GM18867 (cell line): ENCODE measurements around the gene BSCL2.
"Not testable (repeated sequence)": the region's sequence is repeated elsewhere in the genome, so short reads cannot be mapped to it uniquely, and the experiment has no call there.

Experiments used
- ATAC-seq: cut with Tn5 transposase; IDR thresholded peaks from one replicate; pipeline ENCODE4 v1.9.1; 2021; ENCODE audit warnings: mild to moderate bottlenecking, moderate library complexity; ENCODE audit not compliant: unreplicated experiment

The BSCL2 gene

DNA sequence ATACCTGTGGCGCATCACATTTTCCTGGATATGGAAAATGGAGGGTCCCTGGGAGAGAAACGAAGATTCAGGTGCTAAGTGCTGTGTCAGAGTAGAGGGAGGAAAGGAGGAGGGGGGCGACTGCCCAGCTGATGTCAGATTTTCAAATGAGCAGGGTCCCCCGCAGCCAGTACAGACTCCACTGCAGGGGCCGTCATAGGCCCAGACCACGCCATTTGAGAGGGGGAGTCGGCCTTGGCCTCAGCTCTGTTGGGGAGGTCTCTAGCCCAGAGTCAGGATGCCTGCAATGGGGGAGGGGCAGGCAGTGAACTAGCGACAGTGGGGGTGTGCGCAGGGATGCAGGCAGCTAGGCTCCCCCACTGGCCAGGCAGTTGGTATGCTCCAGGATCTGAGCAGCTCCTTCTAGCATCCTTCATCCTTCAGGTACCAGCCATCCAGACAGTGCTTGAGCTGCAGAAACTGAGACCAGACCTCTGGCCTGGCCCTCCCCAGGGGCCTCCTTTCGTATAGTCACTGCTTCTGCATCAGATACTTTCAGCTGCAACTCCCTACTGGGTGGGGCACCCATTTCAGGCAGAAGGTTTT, at the start of gene BSCL2, which contains the start of gene GNG3:
BSCL2 (minus strand) TSS at position 148 of the 585 bp plus-strand sequence. CDS start 229 bp downstream, outside the sequence.
GNG3 (plus strand) TSS at position 400 of the 585 bp plus-strand sequence. CDS start 620 bp downstream, outside the sequence.
- no peak for ATAC-seq

DNA sequence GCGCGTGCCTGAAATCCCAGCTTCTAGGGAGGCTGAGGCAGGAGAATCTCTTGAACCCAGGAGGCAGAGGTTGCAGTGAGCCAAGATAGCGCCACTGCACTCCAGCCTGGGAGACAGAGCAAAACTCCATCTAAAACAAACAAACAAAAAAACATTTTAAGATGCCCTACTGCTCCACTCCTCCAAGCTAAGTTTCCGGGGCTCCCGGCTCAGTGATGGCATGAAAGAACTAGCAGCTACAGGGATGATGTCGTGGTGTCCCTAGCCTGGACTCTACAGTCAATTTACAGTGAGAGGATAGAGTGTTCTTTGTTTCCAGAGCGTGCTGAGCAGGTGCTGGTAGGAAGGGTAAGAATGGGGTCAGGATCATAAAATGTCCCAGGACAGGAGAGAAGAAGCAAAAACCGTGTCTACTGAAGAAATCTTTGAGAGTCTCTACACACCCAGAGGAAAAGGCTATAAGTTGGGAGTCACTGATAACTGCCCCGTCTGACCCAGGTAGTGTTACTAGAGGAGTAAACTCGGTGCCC, 47.9 kb upstream of the BSCL2 start:
- ATAC-seq = no peak

GRCh38 chr11:62753736-62754603, 46.7 kb upstream of the BSCL2 start, which contains the start of gene ZBTB3:
Gene ZBTB3 (minus strand): TSS chr11:62754160. CDS start chr11:62753664, 496 bp downstream.
- peak; percentile 91 for ATAC-seq

- ATAC-seq = no peak
These were observed 45.9 kb upstream of the BSCL2 start for GRCh38 chr11:62752994-62753735.

DNA sequence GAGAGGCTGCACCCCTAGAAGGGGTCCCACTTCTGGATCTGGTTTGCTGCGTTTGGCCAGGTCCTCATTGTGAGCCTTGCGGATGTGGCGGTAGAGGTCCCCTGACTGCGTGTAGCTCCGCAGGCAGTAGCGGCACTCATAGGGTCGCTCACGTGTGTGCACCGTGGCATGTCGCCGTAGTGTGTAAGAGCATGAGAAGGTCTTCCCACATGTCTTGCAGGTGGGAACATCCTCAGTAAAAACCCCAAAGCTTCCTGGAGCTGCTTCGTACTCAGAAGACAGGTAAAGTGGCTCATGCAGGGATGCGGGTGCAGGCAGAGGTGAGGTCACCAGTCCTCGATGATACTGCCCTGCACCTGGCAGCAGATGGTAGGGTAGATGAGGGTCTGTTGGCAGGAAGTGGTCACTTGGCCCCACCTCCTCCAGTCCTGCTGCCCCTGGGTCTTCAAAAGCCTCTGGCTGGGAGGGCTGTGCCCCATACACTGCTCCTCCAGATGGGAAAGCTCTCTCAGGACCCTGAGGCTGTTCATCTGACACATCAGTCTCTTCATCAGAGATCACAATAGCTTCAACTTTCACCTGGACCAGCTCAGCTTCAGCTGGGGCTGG, 45.1 kb upstream of the BSCL2 start:
- ATAC-seq = no peak

GRCh38 chr11:62749931-62750330, 42.7 kb upstream of the BSCL2 start:
- ATAC-seq = not testable (repeated sequence)

DNA sequence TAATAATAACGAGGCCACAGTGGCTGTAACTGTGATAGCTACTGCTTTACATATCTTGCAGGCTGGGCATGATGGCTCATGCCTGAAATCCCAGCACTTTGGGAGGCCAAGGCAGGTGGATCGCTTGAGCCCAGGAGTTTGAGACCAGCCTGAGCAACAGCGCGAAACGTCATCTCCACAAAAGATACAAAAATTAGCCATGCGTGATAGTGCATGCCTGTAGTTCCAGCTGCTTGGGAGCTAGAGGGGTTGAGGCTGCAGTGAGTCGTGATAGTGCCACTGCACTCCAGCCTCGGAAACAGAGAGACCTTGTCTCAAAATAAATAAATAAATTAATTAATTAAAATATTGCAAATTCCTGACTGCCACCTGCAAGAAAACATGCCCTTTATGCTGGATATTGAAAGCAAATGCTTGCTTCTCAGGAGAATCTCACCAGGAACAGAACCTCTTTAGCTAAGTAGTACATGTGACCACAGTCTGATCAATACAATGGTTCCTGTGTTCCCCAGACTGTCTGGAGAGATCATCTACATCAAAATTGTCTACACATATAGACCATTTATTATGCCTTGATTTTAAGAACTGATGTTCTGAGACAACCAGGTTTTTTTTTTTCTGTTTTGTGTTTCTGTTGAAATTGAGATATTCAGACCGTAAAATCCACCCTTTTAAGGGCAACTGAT, 40.4 kb upstream of the BSCL2 start:
- ATAC-seq = no peak

DNA sequence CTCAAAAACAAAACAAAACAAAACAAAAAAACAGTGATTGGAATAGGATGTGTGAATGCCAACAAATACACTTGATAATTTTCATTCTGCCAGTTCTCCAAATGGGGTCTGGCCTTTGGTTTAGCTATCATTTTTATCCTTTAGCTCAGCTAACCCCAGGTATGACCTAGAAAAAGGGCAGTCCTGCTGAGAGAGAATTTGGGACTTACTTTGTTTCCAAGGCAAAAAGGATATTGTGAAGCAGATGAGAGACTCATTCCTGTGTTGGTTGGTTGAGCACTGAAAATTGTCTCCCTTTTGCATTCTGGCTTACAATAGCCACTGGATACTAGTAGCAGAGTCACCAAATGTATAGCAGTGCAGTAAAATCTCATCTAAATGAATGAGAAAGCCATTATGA, 30.0 kb upstream of the BSCL2 start:
- ATAC-seq = no peak

DNA sequence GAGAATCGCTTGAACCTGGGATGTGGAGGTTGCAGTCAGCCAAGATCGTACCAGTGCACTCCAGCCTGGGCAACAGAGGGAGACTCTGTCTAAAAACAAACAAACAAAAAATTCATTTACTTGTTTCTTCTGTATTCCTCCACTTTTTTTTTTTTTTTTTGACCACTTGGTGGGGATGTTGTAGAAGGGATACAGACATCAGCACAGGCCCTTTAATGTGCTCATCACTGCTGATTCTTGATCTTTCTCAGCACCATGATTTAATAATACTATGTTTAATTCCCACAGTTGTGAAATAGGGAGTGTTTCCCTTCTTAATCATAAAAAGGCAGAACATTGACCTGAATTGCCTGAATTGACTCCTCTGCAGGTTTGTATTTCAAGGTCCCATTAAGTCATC, 25.6 kb upstream of the BSCL2 start:
- no peak for ATAC-seq

GRCh38 chr11:62730076-62730475, 22.9 kb upstream of the BSCL2 start:
- not testable (repeated sequence) for ATAC-seq

DNA sequence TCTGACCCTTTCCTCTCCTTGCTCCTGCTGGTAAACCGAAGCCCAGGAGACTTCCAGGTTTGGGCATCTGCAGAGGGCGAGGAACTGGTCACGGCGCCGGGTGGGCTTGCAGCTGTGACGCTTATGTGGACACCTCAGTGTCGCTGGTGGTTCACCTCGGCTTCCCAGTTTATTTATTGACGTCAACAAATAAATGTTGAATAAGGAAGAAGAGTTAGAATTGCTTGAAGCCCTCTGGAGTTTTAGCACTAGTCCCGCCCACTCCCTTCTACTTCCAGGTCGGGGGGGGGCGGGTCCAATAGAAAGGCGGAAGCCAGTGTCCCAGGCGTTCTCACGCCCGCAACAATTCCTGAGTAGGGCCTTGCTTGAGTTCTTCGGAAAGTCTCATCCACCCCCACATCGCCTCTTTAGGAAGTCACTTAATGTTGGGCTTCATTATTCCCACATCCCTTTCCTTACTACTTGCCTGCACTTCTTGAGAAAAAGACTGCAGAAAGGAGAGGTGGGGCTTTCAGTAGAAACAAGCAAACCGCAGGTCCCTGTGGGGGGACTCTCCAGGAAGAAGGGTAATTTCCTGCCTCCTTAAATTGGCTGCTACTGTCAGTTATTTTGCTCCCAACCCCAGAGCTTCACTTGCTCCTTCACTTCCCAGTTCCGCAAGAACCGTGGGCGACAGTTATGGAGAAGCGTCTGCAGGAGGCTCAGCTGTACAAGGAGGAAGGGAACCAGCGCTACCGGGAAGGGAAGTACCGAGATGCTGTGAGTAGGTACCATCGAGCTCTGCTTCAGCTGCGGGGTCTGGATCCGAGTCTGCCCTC, 21.2 kb upstream of the BSCL2 start, which contains the start of gene TTC9C:
TTC9C (plus strand) TSS at position 316 of the 818 bp plus-strand sequence; CDS start at position 679, 363 bp downstream.
- ATAC-seq = peak; percentile 14

DNA sequence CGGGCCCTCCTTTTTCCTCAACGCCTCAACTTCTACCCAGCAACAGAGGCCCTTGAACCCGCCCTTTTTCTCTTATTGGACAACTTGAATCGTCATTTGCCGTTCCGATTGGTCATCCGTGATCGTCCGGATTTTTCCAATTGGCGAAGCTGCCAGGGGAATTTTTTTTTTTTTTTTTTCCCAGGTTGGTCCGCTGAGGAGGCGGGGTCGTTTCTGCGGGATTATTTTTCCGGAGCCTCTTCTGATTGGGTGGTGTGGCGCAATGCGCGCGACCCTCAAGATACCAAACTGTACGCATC, 20.6 kb upstream of the BSCL2 start:
- peak; percentile 54 for ATAC-seq

DNA sequence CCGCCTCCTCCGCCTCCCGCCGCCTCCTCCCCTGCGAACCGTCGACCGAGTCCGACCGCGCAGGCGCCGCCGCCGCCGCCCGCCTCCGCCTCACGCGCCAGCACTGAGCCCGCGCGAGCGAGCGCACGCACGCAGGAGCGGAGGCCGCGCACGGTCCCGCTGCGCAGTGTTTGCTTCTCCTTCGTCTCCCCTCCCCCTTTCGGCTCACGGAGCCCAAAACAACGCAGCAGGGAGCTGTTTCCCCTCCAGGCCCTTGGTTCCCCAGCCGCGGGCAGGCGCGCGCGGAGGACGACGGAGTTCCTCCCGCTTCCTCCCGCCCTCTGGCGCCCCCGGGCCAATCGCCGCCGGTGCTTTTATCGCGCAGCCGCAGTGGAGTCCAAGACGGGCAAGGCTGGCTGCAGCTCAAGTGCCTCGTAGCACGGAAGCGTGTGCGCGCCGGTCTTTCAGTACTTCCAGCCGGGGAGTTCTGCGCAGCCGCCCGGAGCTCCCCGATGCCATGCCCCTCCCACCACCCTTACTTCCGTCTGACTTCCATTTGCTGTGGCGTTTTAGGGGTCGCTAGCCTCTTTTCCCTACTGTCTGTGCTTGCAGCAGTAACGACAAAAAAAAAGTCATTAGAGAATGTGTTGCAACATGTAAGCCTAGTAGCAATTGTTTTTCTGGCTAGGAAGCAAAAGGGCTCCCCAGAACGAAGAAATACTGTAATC, 20.1 kb upstream of the BSCL2 start, which contains the start of gene HNRNPUL2:
HNRNPUL2 (minus strand) TSS at position 293 of the 707 bp plus-strand sequence. CDS start 301 bp downstream, outside the sequence.
- peak; percentile 69 for ATAC-seq

- no peak for ATAC-seq
These were observed 19.6 kb upstream of the BSCL2 start for GRCh38 chr11:62726915-62727164.

GRCh38 chr11:62726156-62726914, 19.1 kb upstream of the BSCL2 start:
- peak; percentile 5 for ATAC-seq

DNA sequence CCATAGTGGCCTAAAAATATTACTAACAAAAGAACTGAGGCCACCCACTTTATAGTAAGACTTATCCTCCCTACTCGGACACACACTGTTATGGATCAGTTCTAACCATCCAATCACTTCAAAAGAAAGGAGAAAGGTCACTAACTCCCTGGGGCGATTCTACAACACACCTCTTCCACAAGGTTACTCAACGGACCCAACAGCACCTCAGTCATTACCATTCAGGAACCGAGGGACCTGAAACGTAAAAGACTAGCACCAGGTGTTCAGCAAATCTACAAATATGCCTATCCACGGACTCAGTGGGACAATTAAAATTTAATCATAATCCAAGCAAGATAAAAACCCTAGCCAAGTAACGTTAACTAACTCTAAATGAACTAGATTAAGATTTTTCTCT, 18.4 kb upstream of the BSCL2 start:
- ATAC-seq = no peak

- no peak for ATAC-seq
These were observed 16.9 kb upstream of the BSCL2 start for GRCh38 chr11:62724171-62724570.

- no peak for ATAC-seq
These were observed 14.8 kb upstream of the BSCL2 start for GRCh38 chr11:62721994-62722393.
